AG09319 (cell line): Measurements from ENCODE around the gene NCAPH2.

Experiments
- DNase-seq: peaks from one replicate; pipeline ENCODE4 v3.0.0-alpha.2; 2010; ENCODE audit warnings: low read depth; ENCODE audit errors: extremely low read depth
- CTCF ChIP-seq: IDR thresholded peaks from 2 replicates; pipeline ENCODE4 v1.5.1; 2011; ENCODE audit warnings: low read depth, mild to moderate bottlenecking, inconsistent platforms, low read length, moderate library complexity

NCAPH2 gene

GRCh38 chr22:50548921-50549790 lies 41.1 kb downstream of the NCAPH2 start:
- no peak for DNase-seq
- no peak for TF ChIP-seq CTCF

- DNase-seq: no peak
- TF ChIP-seq CTCF: no peak
These were observed 42.4 kb downstream of the NCAPH2 start for GRCh38 chr22:50550395-50550794.

GRCh38 chr22:50551160-50551752 lies 43.2 kb downstream of the NCAPH2 start:
- no peak for DNase-seq
- no peak for TF ChIP-seq CTCF

GRCh38 chr22:50553310-50553709 lies 45.3 kb downstream of the NCAPH2 start:
- TF ChIP-seq CTCF: no peak
- DNase-seq: no peak

- no peak for TF ChIP-seq CTCF
- DNase-seq: no peak
These were observed 48.7 kb downstream of the NCAPH2 start for GRCh38 chr22:50556703-50557102.

- DNase-seq: no peak
- TF ChIP-seq CTCF: no peak
These were observed 52.0 kb downstream of the NCAPH2 start for GRCh38 chr22:50560034-50560433.

GRCh38 chr22:50561401-50562358 lies 53.7 kb downstream of the NCAPH2 start:
- no peak for DNase-seq
- TF ChIP-seq CTCF: no peak
